GM12875 (cell line): Measurements from ENCODE around the gene GPR45.

Source experiments
- H3K4me3 ChIP-seq: one replicate; pipeline ENCODE4 v1.5.1; 2011; ENCODE audit warnings: low read depth, low read length, control low read depth
- TF ChIP-seq, protein P1 (sequence below): IDR thresholded peaks from 2 replicates; pipeline ENCODE4 v1.5.1; 2011; ENCODE audit warnings: low read depth, mild to moderate bottlenecking, control low read depth, inconsistent platforms, low read length, moderate library complexity, borderline replicate concordance; ENCODE audit not compliant: insufficient read depth

GPR45 gene

DNA sequence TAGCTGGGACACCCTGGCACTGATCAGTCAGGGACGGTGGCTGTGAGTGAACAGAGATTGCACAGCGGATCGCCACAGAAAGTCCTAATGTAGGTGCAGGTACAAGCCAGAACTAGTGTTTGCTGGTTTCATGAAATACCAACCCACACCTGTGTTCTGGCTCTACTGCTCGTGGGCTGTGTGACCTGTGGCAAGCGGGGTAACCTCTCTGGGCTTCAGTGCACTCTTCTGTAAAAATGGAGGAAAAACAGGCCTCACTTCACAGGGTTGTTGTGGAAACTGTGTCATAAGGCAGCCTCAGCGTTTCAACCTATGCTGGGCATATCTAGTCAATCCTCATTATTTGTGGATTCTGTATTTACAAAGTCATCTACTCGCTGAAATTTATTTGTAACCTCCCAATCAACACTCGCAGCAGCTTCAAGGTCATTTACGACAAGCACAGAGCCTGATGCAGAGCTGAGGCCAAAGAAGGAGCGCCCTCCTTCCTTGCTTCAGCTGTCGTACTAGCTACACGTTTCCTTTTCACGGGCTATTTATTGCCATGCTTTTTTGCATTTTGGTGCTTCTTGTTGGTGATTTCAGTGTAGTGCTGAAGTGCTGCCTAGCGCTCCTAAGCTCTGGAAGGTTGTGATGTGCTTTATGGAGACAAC lies 30.0 kb downstream of the GPR45 start:
- H3K4me3 ChIP-seq = no peak overlapping the region
- TF ChIP-seq, protein P1, sequence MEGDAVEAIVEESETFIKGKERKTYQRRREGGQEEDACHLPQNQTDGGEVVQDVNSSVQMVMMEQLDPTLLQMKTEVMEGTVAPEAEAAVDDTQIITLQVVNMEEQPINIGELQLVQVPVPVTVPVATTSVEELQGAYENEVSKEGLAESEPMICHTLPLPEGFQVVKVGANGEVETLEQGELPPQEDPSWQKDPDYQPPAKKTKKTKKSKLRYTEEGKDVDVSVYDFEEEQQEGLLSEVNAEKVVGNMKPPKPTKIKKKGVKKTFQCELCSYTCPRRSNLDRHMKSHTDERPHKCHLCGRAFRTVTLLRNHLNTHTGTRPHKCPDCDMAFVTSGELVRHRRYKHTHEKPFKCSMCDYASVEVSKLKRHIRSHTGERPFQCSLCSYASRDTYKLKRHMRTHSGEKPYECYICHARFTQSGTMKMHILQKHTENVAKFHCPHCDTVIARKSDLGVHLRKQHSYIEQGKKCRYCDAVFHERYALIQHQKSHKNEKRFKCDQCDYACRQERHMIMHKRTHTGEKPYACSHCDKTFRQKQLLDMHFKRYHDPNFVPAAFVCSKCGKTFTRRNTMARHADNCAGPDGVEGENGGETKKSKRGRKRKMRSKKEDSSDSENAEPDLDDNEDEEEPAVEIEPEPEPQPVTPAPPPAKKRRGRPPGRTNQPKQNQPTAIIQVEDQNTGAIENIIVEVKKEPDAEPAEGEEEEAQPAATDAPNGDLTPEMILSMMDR = no peak

DNA sequence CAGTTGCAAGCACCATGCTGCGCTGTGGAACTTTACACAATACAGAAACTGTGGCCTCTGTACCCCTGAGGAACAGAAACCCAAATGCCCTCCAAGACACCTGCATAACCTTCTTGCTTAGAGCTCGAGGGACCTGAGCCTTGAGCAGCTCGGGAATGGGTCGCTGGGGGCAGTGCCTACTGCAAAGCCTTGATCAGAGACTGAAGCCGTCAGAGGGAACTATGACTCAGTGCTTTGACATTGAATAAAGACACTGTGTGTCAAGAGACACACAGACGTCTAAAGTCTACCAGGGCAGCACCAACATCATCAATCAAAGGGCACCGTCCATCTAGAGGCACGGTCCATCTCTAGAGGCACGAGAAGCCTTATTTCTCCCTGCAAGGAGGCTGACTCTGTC lies 30.6 kb downstream of the GPR45 start:
- TF ChIP-seq, protein P1 = no peak
- no peak overlapping the region for H3K4me3 ChIP-seq

DNA sequence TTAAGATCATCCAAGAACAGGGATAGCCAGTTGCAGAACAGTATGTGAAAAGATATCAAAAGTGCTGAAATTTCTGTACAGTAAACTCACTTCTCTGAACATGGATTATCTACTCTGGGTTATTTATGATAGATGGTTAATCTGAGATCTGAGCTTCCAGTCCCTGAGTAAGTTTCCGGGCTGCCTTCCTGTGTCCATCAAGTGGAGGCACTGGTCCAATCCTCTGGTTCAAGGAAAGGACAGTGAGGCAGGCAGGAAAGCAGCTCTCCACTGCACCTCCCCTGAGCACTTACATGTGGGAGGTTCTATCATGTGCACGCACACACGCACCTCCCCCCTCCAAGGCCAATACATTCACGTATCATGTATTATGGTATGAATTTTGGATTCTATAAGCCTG lies 32.5 kb downstream of the GPR45 start:
- H3K4me3 ChIP-seq = no peak overlapping the region
- TF ChIP-seq, protein P1 = no peak

DNA sequence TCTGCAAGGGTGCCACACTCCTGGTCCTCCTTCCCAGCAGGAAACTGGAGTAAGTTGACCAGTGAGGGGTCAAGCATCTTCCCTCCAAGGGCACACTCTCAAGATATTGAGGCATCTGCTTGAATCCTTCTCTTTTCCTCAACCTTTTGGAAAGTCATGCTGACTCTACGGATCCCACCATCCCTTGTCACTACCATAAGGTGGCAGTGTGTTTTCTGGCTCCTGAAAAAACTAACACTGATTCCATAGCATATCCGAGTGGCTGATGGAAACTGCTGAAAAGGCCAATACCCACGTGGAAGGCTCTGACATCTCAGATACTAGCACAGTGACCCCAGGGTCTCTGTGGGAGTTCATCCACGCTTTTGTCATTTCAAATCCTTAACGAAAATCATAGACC lies 37.1 kb downstream of the GPR45 start:
- no peak overlapping the region for H3K4me3 ChIP-seq
- TF ChIP-seq, protein P1 = no peak

DNA sequence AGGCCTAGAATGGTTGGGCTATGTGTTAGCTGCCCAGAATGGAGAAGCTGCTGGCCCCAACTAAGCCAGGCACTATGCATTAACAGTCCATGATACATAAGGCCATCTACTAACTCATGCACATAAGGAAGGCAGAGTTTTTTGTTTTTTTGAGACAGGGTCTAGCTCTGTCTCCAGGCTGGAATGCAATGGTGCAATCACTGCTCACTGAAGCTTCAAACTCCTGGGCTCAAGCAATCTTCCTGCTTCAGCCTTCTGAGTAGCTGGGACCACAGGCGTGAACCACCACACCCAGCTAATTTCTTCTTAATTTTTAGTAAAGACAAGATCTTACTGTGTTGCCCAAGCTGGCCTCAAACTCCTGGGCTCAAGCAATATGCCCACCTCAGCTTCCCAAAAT lies 37.6 kb downstream of the GPR45 start:
- TF ChIP-seq, protein P1 = no peak
- no peak overlapping the region for H3K4me3 ChIP-seq

DNA sequence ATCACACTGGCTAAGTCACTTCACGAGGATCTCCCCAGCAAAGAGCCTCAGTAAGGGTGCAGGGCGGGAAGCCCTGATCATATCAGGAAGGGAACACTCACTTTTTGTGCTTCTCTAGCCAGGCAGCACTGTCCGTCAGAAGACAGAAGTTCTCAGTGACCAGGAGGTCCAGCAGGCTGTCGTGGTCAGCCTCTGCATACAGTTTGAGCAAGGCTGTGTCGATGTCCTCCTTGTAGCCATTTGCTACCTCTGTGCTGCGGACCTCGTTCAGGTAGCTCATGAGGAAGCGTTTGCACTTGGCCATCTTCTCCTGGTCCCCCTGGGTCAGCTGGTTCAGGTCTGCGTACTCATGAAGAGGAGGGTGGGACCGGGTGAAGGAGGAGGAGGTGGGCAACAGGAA lies 38.7 kb downstream of the GPR45 start:
- TF ChIP-seq, protein P1 = no peak
- H3K4me3 ChIP-seq = no peak overlapping the region

DNA sequence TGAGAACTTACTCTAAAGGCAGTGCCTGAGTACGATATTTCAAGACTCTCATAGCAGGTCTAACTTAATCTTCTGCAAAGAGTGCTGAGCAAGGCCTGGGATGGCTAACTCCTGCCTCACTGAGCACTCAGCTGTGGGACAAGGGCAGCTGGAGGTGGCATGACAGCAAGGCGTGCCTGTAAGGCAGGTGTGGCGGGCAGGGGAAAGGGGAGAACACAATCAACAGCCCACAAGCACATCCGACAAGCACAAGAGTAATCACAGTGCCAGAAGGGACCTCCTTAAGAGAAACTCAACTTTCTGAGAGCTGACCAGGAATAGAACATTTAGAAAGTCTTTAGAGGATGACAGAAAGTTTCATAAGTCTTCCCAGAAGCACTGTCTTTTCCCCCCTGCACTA lies 42.0 kb downstream of the GPR45 start:
- H3K4me3 ChIP-seq = no peak overlapping the region
- TF ChIP-seq, protein P1 = no peak
